HG02623 (cell line): ENCODE measurements around the gene ANKEF1.
"Not testable (repeated sequence)": the region's sequence is repeated elsewhere in the genome, so short reads cannot be mapped to it uniquely, and the experiment has no call there.

Source experiments
- ATAC-seq: cut with Tn5 transposase; IDR thresholded peaks from one replicate; pipeline ENCODE4 v1.9.1; 2021; ENCODE audit warnings: moderate library complexity; ENCODE audit not compliant: unreplicated experiment

The ANKEF1 gene

DNA sequence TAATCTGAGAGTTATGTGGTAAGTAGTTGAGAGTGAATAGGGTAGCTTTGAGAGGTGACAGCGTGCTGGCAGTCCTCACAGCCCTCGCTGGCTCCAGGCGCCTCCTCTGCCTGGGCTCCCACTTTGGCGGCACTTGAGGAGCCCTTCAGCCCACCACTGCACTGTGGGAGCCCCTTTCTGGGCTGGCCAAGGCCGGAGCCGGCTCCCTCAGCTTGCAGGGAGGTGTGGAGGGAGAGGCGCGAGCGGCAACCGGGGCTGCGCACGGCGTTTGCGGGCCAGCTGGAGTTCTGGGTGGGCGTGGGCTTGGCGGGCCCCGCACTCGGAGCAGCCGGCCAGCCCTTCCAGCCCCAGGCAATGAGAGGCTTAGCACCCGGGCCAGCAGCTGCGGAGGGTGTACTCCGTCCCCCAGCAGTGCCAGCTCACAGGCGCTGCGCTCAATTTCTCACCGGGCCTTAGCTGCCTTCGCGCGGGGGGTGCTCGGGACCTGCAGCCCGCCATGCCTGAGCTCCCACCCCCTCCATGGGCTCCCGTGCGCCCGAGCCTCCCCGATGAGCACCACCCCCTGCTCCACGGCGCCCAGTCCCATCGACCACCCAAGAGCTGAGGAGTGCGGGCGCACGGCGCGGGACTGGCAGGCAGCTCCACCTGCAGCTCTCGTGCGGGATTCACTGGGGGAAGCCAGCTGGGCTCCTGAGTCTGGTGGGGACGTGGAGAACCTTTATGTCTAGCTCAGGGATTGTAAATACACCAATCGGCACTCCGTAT is 3.2 kb upstream of the ANKEF1 start:
- ATAC-seq, result not testable (repeated sequence)

DNA sequence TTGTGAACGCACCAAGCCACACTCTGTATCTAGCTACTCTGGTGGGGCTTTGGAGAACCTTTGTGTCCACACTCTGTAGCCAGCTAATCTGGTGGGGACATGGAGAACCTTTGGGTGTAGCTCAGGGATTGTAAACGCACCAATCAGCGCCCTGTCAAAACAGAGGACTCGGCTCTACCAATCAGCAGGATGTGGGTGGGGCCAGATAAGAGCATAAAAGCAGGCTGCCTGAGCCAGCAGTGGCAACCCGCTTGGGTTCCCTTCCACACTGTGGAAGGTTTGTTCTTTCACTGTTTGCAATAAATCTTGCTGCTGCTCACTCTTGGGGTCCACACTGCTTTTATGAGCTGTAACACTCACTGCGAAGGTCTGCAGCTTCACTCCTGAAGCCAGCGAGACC is 2.5 kb upstream of the ANKEF1 start:
- not testable (repeated sequence) for ATAC-seq

GRCh38 chr20:10033905-10034650 is 709 bp upstream of the ANKEF1 start:
- ATAC-seq, result no peak

DNA sequence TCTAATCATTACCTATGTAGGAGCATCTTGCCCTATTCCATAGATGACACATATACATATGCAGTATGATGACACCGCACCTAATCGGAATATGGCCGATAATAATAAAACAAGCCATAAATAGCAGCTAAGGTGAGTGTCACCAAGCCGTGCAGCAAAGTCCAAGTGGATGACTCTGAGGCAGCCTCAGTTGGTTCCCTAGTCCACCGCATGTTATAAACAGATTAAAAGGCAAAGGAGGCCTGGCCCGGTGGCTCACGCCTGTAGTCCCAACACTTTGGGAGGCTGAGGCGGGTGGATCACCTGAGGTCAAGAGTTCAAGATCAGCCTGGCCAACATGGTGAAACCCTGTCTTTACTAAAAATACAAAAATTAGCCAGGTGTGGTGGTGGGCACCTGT is 1.5 kb downstream of the ANKEF1 start:
- ATAC-seq, result not testable (repeated sequence)

- no peak for ATAC-seq
Observed at GRCh38 chr20:10040070-10040975, 5.5 kb downstream of the ANKEF1 start.

- ATAC-seq, result no peak
Observed at GRCh38 chr20:10042086-10042485, 7.3 kb downstream of the ANKEF1 start.

GRCh38 chr20:10047427-10047826 is 12.6 kb downstream of the ANKEF1 start:
- ATAC-seq, result no peak

DNA sequence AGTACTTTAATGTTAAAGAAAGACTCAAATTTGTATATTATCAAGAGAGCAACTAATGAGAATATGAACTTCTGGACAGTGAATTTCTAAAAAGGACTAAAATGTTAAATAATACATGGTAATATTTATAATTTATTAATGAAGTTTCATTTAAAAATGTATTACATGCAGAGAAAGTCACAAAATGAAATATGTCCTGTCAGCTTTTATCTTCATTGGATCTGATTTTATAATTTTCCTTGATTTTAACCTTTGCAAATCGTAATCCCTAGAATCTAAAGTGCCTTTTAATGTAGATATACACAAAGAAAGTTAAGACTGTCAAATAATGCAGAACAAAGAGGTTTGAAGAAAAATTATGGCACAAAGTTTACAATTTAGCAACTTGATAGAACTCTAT is 16.4 kb downstream of the ANKEF1 start:
- ATAC-seq, result no peak

- no peak for ATAC-seq
Observed at GRCh38 chr20:10059006-10059405, 24.2 kb downstream of the ANKEF1 start.

GRCh38 chr20:10060226-10060625 is 25.4 kb downstream of the ANKEF1 start:
- ATAC-seq, result peak; percentile 87

GRCh38 chr20:10061641-10062040 is 26.9 kb downstream of the ANKEF1 start:
- ATAC-seq, result no peak

GRCh38 chr20:10063482-10063881 is 28.7 kb downstream of the ANKEF1 start:
- ATAC-seq, result no peak

DNA sequence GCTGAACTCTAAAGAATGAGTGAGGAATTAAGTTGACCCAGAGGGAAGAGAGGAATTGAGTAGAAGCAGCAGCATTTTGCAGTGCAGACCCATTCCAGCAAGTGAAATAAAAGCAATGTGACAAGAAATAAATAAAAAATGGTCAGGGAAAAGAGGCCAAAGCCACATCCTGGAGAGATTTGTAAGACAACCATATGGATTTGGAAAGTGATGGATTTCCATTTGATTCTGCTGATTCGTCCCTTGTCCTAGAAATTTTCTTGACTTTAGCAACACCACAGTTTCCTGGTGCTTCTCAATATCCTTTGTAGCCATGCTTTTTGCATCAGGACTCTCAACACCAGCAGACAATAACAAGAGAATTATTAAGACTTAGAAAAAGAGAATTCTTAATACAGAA is 29.8 kb downstream of the ANKEF1 start:
- ATAC-seq, result no peak

DNA sequence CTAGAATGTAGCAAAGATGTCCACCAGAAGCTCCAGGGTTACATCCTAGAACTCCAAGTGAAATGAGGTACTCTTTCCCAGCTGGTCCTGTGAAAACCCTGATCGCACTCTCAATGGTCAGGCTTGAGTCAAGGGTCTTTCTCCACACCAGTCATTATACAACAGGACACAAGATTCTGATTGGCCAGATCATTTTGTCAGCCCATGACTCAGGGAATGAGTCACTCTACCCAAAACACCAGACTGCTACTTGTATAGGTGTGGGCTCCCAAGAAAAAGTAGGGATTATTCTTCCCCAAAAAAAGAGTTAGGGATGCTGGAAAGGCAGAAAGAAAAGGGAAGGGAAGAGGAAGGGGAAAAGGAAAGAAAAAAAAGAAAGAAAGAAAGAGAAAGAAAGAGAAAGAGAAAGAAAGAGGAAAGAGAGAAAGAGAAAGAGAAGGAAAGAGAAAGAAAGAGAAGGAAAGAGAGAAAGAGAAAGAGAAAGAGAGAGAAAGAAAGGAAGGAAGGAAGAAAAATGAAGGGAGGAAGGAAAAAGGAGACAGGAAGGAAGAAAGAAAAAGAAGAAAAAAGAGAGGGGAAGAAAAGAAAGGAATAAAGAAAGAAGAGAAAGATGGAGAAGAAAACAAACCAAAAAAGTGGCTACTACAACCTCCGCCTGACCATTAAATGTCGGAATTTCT is 30.5 kb downstream of the ANKEF1 start:
- ATAC-seq, result no peak

- no peak for ATAC-seq
Observed at GRCh38 chr20:10067321-10067720, 32.5 kb downstream of the ANKEF1 start.

DNA sequence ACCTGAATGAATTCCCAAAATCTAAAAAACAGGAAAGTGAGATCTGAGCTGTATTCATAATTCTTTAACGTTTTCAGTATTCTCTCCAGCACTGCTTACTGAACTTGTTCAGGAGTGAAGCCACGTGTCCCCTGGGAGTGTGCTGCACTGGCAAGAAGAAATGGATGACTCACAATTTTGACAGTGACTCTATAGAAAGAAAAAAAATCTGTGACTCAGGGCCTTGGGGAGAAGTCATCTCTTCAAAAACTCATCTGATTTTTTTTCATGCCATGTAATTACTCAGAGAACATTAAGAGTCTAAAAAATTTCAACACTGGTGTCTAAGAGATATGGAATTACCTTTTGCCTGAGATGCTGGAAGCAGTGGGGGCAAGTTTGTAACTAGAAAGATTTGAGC is 39.7 kb downstream of the ANKEF1 start:
- ATAC-seq, result no peak

GRCh38 chr20:10075606-10076005 is 40.8 kb downstream of the ANKEF1 start:
- no peak for ATAC-seq

DNA sequence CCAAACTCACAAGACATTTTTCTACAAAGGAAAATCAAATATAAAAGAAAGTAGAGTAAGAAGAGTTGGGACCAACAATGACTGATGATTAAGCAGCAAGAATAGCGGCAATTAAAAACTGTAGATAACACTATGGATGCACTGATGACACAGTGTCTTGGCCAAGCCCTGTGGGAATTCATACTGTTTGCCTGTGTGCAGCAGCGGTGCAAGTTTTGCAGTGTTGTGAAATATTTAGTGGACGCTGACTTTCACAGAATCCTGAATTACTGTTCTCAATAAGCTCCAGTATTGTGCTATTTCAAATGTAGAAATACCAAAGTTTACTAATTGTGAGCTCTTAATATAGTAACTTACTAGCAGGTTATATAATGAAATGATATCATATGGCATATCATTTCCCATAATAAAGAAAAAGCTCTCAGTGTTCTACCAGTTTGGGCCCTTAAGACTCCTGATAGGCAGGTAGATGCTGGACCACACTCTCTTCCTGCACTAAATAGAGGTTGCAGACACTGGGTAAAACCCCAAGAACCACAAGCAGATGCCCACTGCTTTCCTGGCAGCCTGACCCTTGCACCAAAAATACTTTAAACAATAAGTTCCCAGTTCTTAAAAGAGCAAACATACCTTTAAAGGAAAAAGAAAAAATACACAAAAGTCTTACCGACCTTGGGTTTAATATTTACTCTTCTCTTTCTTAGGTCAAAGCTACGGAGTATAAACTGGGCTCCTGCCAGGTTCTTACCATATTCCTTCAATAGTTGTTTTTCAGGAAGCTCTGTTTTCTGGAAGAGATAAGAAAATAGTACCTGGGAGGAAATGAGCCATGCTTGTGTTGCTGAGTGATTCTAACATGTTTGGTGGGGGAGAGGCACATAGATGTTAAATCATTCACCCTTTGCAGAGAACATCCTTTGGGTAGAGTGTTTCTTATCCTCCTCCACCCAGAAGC is 41.6 kb downstream of the ANKEF1 start:
- ATAC-seq, result no peak

GRCh38 chr20:10077081-10077471 is 42.3 kb downstream of the ANKEF1 start:
- no peak for ATAC-seq

GRCh38 chr20:10077886-10078285 is 43.1 kb downstream of the ANKEF1 start:
- no peak for ATAC-seq
